HUES64 (cell line): ENCODE results near the gene PYGO2.

ENCODE experiments used
- H3K27ac ChIP-seq: 2 replicates; pipeline ENCODE4 v1.7.0; 2013; ENCODE audit warnings: low read depth, low read length, inconsistent platforms
- H3K27me3 ChIP-seq: 2 replicates; pipeline ENCODE4 v1.6.1; 2013; ENCODE audit warnings: mild to moderate bottlenecking, low read length; ENCODE audit not compliant: insufficient read depth
- H3K36me3 ChIP-seq: 2 replicates; pipeline ENCODE4 v1.6.1; 2013; ENCODE audit warnings: mild to moderate bottlenecking, low read length; ENCODE audit not compliant: insufficient read depth
- H3K4me1 ChIP-seq: 2 replicates; pipeline ENCODE4 v1.6.1; 2013; ENCODE audit warnings: mild to moderate bottlenecking, low read length, moderate library complexity; ENCODE audit not compliant: insufficient read depth
- H3K4me3 ChIP-seq: 2 replicates; pipeline ENCODE4 v1.5.1; 2013; ENCODE audit warnings: mild to moderate bottlenecking, low read length, moderate library complexity
- H3K9ac ChIP-seq: 2 replicates; pipeline ENCODE4 v1.6.1; 2013; ENCODE audit warnings: mild to moderate bottlenecking, low read depth, low read length
- H3K9me3 ChIP-seq: 2 replicates; pipeline ENCODE4 v1.6.1; 2013; ENCODE audit warnings: low read depth, low read length; ENCODE audit not compliant: insufficient read depth
- WGBS: fragments of 150-250, 120-280 bp; methylation state at CpG from one replicate; pipeline ENCODE4 v1.1.7; 2013; ENCODE audit warnings: missing lambda C conversion rate; 5-methylcytosine and 5-hydroxymethylcytosine counted together

PYGO2 gene

DNA sequence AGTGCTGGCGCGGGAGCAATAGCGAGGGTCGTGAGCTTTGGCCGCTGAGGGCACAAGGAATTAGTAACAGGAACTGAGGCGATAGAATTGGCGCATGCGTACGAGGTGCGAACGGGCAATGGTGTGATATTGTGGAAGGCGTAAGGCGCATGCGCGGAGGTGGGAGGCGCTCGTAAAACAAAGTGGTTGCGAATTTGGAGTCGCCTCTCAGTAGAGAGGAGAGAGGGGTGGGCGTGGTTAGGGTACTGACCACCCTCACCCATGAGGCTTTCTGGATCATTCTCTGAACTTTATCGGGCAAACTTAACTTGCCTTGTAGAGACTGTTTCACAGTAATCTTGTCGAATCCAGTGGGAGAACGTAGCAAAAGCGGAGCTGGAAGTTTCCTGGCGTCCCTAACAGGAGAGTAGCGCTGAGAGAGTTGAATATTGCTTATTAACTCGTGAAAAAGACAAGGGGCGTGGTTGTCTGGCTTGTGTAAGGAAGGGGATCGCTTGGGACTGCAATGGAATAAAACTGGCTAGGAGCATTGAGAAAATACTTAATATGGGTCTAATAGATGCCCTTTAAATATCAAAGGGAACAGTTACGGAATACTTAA is 13.3 kb upstream of the PYGO2 start:
- Histone ChIP-seq H3K27ac (peak overlapping the region; percentile 100), H3K4me3 (peak overlapping the region; percentile 81), H3K36me3 (peaks cover 22% of the 10 kb centered on the region), H3K4me1 (peaks cover 25% of the 10 kb centered on the region), H3K9ac (peak overlapping the region; percentile 79), H3K27me3 (no peaks in the 10 kb centered on the region), H3K9me3 (no peaks in the 10 kb centered on the region)
- under 1% methylated on average over 30 of the region's 30 CpGs for WGBS

DNA sequence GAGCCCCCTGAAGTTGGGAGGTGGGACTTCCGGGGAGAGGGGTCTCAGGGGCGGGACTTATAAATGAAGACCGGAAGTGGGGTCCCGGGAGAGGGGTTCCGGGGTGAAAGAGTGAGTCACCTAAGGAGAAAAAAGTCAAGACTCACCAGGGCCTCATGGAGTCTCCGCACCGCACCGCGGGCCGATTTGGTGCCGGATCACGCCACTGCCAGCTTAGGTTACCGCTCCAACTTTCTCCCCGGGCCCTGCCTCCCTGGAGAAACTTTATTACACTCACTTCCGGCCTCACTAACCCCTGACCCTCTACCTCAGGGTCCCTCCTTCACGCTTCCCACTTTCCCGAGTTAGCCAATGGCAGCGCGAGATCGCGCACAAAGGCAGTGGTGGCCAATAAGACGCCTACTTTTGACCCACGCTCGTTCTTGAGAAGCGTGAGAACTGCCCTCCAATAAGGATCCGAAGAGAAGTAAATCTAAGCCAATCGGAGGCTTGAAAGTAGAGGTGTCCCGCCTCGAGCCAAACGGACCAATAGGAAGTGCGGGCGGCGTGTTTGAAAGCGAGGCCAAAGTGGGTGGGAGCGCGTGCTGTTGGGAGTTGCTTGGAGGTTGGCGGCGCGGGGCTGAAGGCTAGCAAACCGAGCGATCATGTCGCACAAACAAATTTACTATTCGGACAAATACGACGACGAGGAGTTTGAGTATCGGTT is 12.7 kb upstream of the PYGO2 start, which contains the start of gene CKS1B:
CKS1B (plus strand) TSS at position 580 of the 706 bp plus-strand sequence; CDS start at position 645, 65 bp downstream.
- peak within 1 kb of the TSS; percentile 90 for H3K9ac ChIP-seq
- H3K9me3 ChIP-seq = no peaks in the 10 kb centered on the region
- peak within 1 kb of the TSS; percentile 100 for H3K27ac ChIP-seq
- peaks cover 25% of the 10 kb centered on the region for H3K4me1 ChIP-seq
- H3K36me3 ChIP-seq = peaks cover 16% of the 10 kb centered on the region
- peak within 1 kb of the TSS; percentile 81 for H3K4me3 ChIP-seq
- H3K27me3 ChIP-seq = no peaks in the 10 kb centered on the region
- under 1% methylated on average over 47 of the region's 47 CpGs for WGBS

DNA sequence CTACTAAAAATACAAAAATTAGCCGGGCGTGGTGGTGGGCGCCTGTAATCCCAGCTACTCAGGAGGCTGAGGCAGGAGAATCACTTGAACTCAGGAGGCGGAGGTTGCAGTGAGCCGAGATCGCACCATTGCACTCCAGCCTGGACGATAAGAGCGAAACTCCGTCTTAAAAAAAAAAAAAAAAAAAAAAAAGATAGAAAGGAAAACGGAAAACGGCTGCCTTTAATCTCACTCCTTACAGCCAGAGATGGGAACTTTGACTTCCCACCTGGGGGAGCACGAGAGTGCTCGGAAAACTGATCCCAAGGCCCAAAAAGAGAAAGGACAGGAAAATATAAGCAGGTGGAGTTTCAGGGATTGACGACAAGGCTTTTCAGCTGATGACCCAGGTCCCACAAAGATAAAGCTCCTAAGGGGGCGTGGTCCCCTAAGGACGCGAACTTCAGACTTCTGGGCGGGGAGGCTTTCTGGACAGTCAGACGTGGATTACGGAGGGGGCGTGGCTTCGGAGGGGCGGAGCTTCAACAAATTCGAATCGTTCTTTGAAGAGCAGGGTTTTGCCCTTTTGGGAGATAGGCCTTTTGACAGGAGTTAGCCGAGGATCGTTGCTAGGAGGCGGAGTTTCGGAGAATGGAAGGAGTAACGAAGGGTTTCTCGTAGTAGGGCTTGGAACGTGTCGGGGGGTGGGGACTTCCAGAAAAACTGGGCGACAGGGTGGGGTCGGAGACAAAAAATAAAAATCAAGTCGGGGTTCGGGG is 11.9 kb upstream of the PYGO2 start:
- H3K27me3 ChIP-seq = no peaks in the 10 kb centered on the region
- H3K36me3 ChIP-seq = peaks cover 11% of the 10 kb centered on the region
- peak overlapping the region; percentile 81 for H3K4me3 ChIP-seq
- peak overlapping the region; percentile 100 for H3K27ac ChIP-seq
- WGBS = under 1% methylated on average over 31 of the region's 37 CpGs
- H3K4me1 ChIP-seq = peaks cover 32% of the 10 kb centered on the region
- peak overlapping the region; percentile 90 for H3K9ac ChIP-seq
- no peaks in the 10 kb centered on the region for H3K9me3 ChIP-seq

DNA sequence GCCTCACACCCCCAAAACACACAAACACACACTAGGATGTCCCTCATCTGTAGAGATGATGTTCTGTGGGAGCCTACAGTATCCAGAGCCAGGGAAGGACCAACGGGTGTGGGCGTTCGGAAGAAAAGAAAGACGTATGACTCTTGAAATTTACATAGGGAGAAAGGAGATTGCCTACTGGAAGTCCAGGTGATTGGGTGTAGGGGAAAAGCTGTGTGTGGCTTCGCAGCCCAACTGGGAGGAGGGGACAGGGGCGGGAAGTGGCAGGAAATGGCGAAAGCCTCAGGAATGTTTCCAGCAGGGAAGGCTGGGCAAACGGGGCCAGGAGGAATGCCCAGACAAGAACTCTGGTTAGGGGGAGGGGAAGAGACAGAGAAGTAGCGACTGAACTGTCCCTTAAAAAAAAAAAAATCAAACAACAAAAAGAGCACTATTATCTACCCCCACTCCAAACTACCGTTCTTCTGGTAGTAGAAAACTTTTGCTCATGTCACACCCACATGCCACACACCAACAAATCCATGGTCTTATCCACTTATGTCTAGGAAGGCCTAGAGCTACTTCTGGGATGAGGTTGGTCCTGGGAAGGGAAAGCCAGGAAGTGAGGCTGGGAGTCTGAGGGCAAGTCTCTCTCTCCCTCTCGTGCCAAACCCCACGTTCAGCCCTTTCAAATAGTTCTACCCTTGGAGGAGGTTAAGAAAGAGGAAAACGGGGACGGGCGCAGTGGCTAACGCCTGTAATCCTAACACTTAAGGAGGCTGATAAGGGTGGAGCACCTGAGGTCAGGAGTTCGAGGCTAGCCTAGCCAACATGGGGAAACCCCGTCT is 11.1 kb upstream of the PYGO2 start:
- no peaks in the 10 kb centered on the region for H3K9me3 ChIP-seq
- peaks cover 11% of the 10 kb centered on the region for H3K36me3 ChIP-seq
- H3K4me1 ChIP-seq = peaks cover 33% of the 10 kb centered on the region
- H3K27me3 ChIP-seq = no peaks in the 10 kb centered on the region
- H3K27ac ChIP-seq = peak overlapping the region; percentile 100
- H3K9ac ChIP-seq = peak overlapping the region; percentile 90
- 3% methylated on average over 16 of the region's 18 CpGs for WGBS
- H3K4me3 ChIP-seq = peak overlapping the region; percentile 81

DNA sequence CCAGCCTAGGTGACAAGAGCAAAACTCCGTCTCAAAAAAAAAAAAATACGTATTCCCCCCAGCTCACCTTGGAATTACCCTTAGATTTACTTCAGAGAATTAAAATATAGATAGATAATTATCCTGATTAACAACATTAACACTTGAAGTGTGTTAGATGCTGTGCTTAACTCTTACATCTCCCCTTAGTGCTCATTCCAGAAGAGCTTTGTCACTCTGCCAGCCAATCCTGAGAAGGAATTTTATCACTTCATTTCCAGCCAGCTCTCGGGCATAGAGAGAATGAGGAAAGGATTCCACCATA is 10.6 kb upstream of the PYGO2 start:
- H3K4me1 ChIP-seq = peaks cover 33% of the 10 kb centered on the region
- peak overlapping the region; percentile 81 for H3K4me3 ChIP-seq
- no peaks in the 10 kb centered on the region for H3K9me3 ChIP-seq
- H3K36me3 ChIP-seq = peaks cover 13% of the 10 kb centered on the region
- 22% methylated on average over 2 of the region's 3 CpGs for WGBS
- no peaks in the 10 kb centered on the region for H3K27me3 ChIP-seq
- H3K27ac ChIP-seq = peak overlapping the region; percentile 100
- H3K9ac ChIP-seq = peak overlapping the region; percentile 90

DNA sequence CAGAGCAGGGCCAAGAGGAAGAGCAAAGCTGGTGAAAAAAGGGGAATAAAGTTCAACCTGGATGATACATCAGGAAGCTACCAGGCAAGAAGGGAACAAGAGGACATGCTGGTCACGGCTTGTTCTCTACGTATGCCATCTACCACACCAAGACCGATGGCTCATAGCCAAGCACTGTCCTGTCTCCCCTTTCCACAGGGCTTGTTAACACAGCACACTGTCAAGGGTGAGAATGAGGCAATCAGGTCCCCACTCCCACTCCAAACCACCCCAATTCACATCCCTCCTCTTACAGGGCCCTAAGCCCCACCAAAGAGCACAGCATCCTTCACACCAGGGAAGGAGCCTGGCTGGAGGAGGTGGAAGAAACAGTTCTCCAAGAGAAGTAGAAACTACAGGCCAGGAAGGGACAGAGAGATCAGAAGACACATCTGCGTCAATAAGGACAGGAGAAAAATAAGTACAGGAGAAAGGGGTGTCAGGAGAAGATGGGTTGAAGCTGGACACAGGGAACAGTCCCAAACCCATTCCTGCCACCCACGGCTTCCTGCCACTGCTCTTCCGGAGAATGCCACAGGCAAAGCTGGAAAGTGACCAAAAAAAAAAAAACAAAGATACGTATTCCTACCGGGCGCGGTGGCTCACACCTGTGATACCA is 9.9 kb upstream of the PYGO2 start:
- Histone ChIP-seq H3K4me3 (peak overlapping the region; percentile 71), H3K27ac (peak overlapping the region; percentile 100), H3K9me3 (no peaks in the 10 kb centered on the region), H3K4me1 (peaks cover 29% of the 10 kb centered on the region), H3K36me3 (peaks cover 20% of the 10 kb centered on the region), H3K9ac (peak overlapping the region; percentile 73), H3K27me3 (no peaks in the 10 kb centered on the region)
- WGBS = 60% methylated on average over 10 of the region's 10 CpGs

DNA sequence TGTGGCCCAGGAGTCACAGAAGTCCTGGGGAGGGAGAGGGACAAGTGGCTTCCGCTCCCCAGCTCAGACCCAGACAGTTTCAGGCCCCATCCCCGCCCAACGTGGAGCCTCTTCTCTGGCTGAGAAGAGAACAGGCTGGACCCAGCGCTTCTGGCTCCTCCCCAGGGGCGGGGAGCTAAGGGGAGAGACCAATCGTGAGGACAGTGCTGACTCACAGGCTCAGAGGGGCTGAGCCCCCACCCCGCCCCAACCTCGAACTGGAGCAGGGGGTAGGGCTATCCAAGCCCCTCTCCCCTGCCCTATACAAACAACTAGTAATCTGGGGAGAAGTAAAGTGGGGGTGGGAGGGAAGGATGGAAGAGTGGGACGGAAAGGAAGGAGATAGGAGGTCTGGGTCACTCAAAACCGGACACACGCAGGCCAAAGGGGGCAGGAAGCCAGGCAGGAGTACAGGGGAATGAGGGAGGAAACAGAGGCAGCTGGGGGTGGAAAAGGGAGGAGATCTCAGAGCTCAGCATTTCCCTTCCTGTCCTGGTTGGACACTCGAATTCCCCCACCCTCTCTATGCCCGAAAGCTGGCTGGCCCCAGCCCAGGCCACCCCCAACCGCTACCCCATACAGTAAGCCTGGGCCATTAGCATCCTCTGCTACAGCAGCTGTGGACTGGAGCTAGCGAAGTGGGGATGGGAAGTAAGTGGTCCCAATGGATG is 9.2 kb upstream of the PYGO2 start, which contains the start of gene SHC1:
SHC1 (minus strand) TSS at position 117 of the 710 bp plus-strand sequence. CDS start 221 bp downstream, outside the sequence.
- H3K36me3 ChIP-seq = peaks cover 27% of the 10 kb centered on the region
- 1% methylated on average over 13 of the region's 15 CpGs for WGBS
- H3K27ac ChIP-seq = peak within 1 kb of the TSS; percentile 100

DNA sequence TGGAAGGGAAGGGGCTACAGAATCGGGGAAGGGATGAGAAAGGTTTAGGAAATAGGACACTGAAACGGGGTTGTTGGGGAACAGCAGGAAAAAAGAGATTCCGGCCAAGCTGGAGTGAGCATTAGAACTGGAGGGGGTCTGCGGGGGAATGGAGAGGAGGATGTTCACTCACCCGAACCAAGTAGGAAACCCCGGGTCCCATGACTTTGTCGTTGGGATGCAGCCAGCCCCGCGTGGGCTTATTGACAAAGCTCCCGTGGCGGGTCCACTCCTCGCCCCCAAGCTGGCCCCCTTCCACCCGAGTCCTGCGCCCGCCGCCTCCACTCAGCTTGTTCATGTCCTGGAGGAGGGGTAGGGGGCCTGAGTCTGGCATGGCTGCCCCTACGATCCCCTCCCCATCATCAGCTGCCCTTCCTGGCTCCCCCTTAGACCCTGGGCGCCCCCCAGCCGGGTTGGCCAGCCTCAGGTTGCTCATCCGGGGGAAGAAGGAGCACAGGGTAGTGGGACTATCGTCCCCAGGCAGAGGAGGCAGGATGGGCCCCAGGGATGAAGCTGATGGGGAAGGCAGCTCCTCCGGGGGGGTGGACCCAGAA is 8.4 kb upstream of the PYGO2 start:
- Histone ChIP-seq H3K27me3 (no peaks in the 10 kb centered on the region), H3K9ac (peak overlapping the region; percentile 73), H3K4me1 (peaks cover 25% of the 10 kb centered on the region), H3K4me3 (peak overlapping the region; percentile 71), H3K27ac (peak overlapping the region; percentile 100), H3K36me3 (peaks cover 34% of the 10 kb centered on the region), H3K9me3 (no peaks in the 10 kb centered on the region)
- WGBS = 6% methylated on average over 21 of the region's 22 CpGs

More for the DNA sequence above, 9.2 kb upstream of the PYGO2 start, which contains the start of gene SHC1:
- Histone ChIP-seq H3K4me3 (peak within 1 kb of the TSS; percentile 71), H3K27me3 (no peaks in the 10 kb centered on the region), H3K9me3 (no peaks in the 10 kb centered on the region), H3K9ac (peak within 1 kb of the TSS; percentile 73), H3K4me1 (peaks cover 25% of the 10 kb centered on the region)

DNA sequence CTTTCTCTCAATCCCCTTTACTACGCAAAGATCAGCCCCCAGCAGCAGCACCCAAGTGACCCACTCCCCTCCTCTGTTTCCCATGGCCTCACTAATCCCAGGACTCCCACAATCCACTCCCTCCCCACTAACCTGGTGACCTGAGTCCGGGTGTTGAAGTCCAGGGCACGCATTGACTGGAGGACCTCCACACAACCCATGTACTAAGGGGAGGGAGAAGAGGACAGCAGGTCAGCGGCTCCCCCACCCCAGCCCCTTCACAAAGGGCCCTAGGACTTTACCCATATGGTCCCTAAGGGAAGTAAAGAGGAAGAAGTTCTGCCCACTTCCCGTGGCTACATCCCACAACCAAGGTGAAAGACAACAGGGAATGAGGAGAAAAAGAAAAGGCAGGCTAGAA is 7.7 kb upstream of the PYGO2 start:
- Histone ChIP-seq H3K27me3 (no peaks in the 10 kb centered on the region), H3K9me3 (no peaks in the 10 kb centered on the region), H3K4me3 (peak overlapping the region; percentile 71), H3K36me3 (peaks cover 41% of the 10 kb centered on the region), H3K27ac (no peak overlapping the region), H3K9ac (peak overlapping the region; percentile 73; the same call in 1 of the 2 replicates), H3K4me1 (peaks cover 25% of the 10 kb centered on the region)
- 13% methylated on average over 3 of the region's 5 CpGs for WGBS
